BE2C (cell line): ENCODE data around the gene TXNDC2.

Experiments
- DNase-seq: peaks from one replicate; pipeline ENCODE4 v3.0.0-alpha.2; 2020
- H3K27me3 ChIP-seq: fragments of 250-450 bp; sonication (Bioruptor Pico); 2 replicates; pipeline ENCODE4 v1.5.1; 2020; ENCODE audit warnings: mild to moderate bottlenecking
- H3K36me3 ChIP-seq: fragments of 250-450 bp; sonication (Bioruptor Pico); 2 replicates; pipeline ENCODE4 v1.5.1; 2020; ENCODE audit warnings: mild to moderate bottlenecking
- H3K4me1 ChIP-seq: fragments of 250-450 bp; sonication (Bioruptor Pico); 2 replicates; pipeline ENCODE4 v1.5.1; 2020
- H3K4me3 ChIP-seq: 2 replicates; pipeline ENCODE4 v1.5.1; 2011; ENCODE audit warnings: low read depth, low read length
- H3K9me3 ChIP-seq: fragments of 250-450 bp; sonication (Bioruptor Pico); 2 replicates; pipeline ENCODE4 v1.5.1; 2020
- CTCF ChIP-seq: IDR thresholded peaks from 2 replicates; pipeline ENCODE4 v1.5.1; 2012; ENCODE audit warnings: mild to moderate bottlenecking, low read depth, low read length

TXNDC2 gene

GRCh38 chr18:9858642-9859041 is 27.1 kb upstream of the TXNDC2 start:
- no peaks in the 10 kb centered on the region for H3K27me3 ChIP-seq
- H3K9me3 ChIP-seq: no peaks in the 10 kb centered on the region
- H3K4me1 ChIP-seq: no peaks in the 10 kb centered on the region
- no peak overlapping the region for H3K4me3 ChIP-seq
- DNase-seq: no peak
- no peaks in the 10 kb centered on the region for H3K36me3 ChIP-seq
- no peak for TF ChIP-seq CTCF

GRCh38 chr18:9859232-9859631 is 26.5 kb upstream of the TXNDC2 start:
- no peak for TF ChIP-seq CTCF
- no peaks in the 10 kb centered on the region for H3K27me3 ChIP-seq
- H3K9me3 ChIP-seq: no peaks in the 10 kb centered on the region
- no peak overlapping the region for H3K4me3 ChIP-seq
- no peaks in the 10 kb centered on the region for H3K36me3 ChIP-seq
- no peak for DNase-seq
- no peaks in the 10 kb centered on the region for H3K4me1 ChIP-seq

GRCh38 chr18:9860682-9861081 is 25.1 kb upstream of the TXNDC2 start:
- DNase-seq: no peak
- Histone ChIP-seq H3K27me3 (no peaks in the 10 kb centered on the region), H3K9me3 (no peaks in the 10 kb centered on the region), H3K4me3 (no peak overlapping the region), H3K4me1 (no peaks in the 10 kb centered on the region), H3K36me3 (no peaks in the 10 kb centered on the region)
- no peak for TF ChIP-seq CTCF

GRCh38 chr18:9861157-9861556 is 24.6 kb upstream of the TXNDC2 start:
- H3K4me3 ChIP-seq: no peak overlapping the region
- no peaks in the 10 kb centered on the region for H3K36me3 ChIP-seq
- H3K4me1 ChIP-seq: no peaks in the 10 kb centered on the region
- TF ChIP-seq CTCF: no peak
- H3K9me3 ChIP-seq: no peaks in the 10 kb centered on the region
- H3K27me3 ChIP-seq: no peaks in the 10 kb centered on the region
- DNase-seq: no peak

GRCh38 chr18:9861933-9862332 is 23.8 kb upstream of the TXNDC2 start:
- no peaks in the 10 kb centered on the region for H3K9me3 ChIP-seq

GRCh38 chr18:9862686-9863085 is 23.1 kb upstream of the TXNDC2 start:
- no peaks in the 10 kb centered on the region for H3K4me1 ChIP-seq
- no peak overlapping the region for H3K4me3 ChIP-seq
- no peaks in the 10 kb centered on the region for H3K27me3 ChIP-seq
- no peak for TF ChIP-seq CTCF
- DNase-seq: peak; percentile 33
- H3K36me3 ChIP-seq: no peaks in the 10 kb centered on the region
- no peaks in the 10 kb centered on the region for H3K9me3 ChIP-seq

More at GRCh38 chr18:9861933-9862332, 23.8 kb upstream of the TXNDC2 start:
- no peak overlapping the region for H3K4me3 ChIP-seq
- no peaks in the 10 kb centered on the region for H3K4me1 ChIP-seq
- no peaks in the 10 kb centered on the region for H3K27me3 ChIP-seq
- no peak for DNase-seq
- no peak for TF ChIP-seq CTCF
- H3K36me3 ChIP-seq: no peaks in the 10 kb centered on the region
